IMR-90 (cell line): ENCODE data around the gene PDLIM1.
"Not testable (repeated sequence)": the region's sequence is repeated elsewhere in the genome, so short reads cannot be mapped to it uniquely, and the experiment has no call there.

Experiments used
- CEBPB ChIP-seq: IDR thresholded peaks from 2 replicates; pipeline ENCODE4 v1.6.1; 2012; ENCODE audit warnings: low read depth, low read length, improper control_type of control experiment
- ELK1 ChIP-seq: fragments of 150-350 bp; IDR thresholded peaks from 2 replicates; pipeline ENCODE4 v1.6.1; 2016; ENCODE audit warnings: low read depth, mild to moderate bottlenecking, low read length, moderate library complexity, borderline replicate concordance
- FOS ChIP-seq: fragments of 150-350 bp; IDR thresholded peaks from 2 replicates; pipeline ENCODE4 v1.6.1; 2016; ENCODE audit warnings: low read depth, low read length
- MAFK ChIP-seq: IDR thresholded peaks from 2 replicates; pipeline ENCODE4 v1.6.1; 2012; ENCODE audit warnings: low read depth, low read length, improper control_type of control experiment
- MAZ ChIP-seq: IDR thresholded peaks from 2 replicates; pipeline ENCODE4 v1.6.1; 2012; ENCODE audit warnings: low read depth, mild to moderate bottlenecking, low read length, improper control_type of control experiment, moderate library complexity, borderline replicate concordance
- MXI1 ChIP-seq: IDR thresholded peaks from 2 replicates; pipeline ENCODE4 v1.6.1; 2012; ENCODE audit warnings: low read depth, mild to moderate bottlenecking, low read length, moderate library complexity, borderline replicate concordance
- POLR2A ChIP-seq: IDR thresholded peaks from 2 replicates; pipeline ENCODE4 v1.6.1; 2012; ENCODE audit warnings: mild to moderate bottlenecking, low read depth, low read length
- RAD21 ChIP-seq: IDR thresholded peaks from 2 replicates; pipeline ENCODE4 v1.6.1; 2012; ENCODE audit warnings: low read length, improper control_type of control experiment
- RCOR1 ChIP-seq: IDR thresholded peaks from 2 replicates; pipeline ENCODE4 v1.6.1; 2012; ENCODE audit warnings: mild to moderate bottlenecking, low read length, improper control_type of control experiment; ENCODE audit not compliant: insufficient replicate concordance
- RFX5 ChIP-seq: IDR thresholded peaks from 2 replicates; pipeline ENCODE4 v1.8.0; 2012; ENCODE audit warnings: low read depth, mild to moderate bottlenecking, low read length, moderate library complexity
- SMC3 ChIP-seq: fragments of 150-350 bp; IDR thresholded peaks from 2 replicates; pipeline ENCODE4 v1.6.1; 2016; ENCODE audit warnings: low read depth, mild to moderate bottlenecking, antibody characterized with exemption, low read length, moderate library complexity
- TF ChIP-seq, protein P1 (sequence below): conservative IDR thresholded peaks from 2 replicates; pipeline ENCODE4 v1.5.1; 2012; ENCODE audit warnings: mild to moderate bottlenecking, low read depth, low read length, improper control_type of control experiment
- TF ChIP-seq, protein P2 (sequence below): fragments of 150-350 bp; IDR thresholded peaks from 2 replicates; pipeline ENCODE4 v1.6.1; 2017; ENCODE audit warnings: mild to moderate bottlenecking, antibody characterized with exemption, low read length, low read depth

DNA sequence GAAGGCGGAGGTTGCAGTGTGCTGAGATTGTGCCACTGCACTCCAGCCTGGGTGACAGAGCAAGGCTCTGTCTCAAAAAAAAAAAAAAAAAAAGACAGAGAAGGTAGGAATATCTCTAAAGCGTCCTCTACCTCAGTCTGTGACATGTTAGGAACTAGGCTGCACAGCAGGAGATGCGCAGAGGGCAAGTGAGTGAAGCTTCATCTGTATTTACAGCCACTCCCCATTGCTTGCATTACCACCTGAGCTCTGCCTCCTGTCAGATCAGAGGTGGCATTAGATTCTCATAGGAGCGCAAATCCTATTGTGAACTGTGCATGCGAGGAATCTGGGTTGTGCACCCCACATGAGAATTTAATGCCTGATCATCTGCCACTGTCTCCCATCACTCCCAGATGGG lies 87.9 kb downstream of the PDLIM1 start:
- TF ChIP-seq RAD21, RCOR1, CEBPB, POLR2A, SMC3, MXI1, MAFK, FOS, MAZ, RFX5, ELK1: not testable (repeated sequence)
- TF ChIP-seq, protein P1, sequence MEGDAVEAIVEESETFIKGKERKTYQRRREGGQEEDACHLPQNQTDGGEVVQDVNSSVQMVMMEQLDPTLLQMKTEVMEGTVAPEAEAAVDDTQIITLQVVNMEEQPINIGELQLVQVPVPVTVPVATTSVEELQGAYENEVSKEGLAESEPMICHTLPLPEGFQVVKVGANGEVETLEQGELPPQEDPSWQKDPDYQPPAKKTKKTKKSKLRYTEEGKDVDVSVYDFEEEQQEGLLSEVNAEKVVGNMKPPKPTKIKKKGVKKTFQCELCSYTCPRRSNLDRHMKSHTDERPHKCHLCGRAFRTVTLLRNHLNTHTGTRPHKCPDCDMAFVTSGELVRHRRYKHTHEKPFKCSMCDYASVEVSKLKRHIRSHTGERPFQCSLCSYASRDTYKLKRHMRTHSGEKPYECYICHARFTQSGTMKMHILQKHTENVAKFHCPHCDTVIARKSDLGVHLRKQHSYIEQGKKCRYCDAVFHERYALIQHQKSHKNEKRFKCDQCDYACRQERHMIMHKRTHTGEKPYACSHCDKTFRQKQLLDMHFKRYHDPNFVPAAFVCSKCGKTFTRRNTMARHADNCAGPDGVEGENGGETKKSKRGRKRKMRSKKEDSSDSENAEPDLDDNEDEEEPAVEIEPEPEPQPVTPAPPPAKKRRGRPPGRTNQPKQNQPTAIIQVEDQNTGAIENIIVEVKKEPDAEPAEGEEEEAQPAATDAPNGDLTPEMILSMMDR = not testable (repeated sequence)
- TF ChIP-seq, protein P2, sequence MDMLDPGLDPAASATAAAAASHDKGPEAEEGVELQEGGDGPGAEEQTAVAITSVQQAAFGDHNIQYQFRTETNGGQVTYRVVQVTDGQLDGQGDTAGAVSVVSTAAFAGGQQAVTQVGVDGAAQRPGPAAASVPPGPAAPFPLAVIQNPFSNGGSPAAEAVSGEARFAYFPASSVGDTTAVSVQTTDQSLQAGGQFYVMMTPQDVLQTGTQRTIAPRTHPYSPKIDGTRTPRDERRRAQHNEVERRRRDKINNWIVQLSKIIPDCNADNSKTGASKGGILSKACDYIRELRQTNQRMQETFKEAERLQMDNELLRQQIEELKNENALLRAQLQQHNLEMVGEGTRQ = not testable (repeated sequence)
